NCI-H446 treated with DMSO at 0.1 percent for 48 hours (cell line): ENCODE data around the gene NBPF4.
"Not testable (repeated sequence)": the region's sequence is repeated elsewhere in the genome, so short reads cannot be mapped to it uniquely, and the experiment has no call there.

ENCODE experiments used
- DNase-seq: peaks from one replicate; lab custom pipeline; 2025; lab: John Stamatoyannopoulos, UW

Gene NBPF4

DNA sequence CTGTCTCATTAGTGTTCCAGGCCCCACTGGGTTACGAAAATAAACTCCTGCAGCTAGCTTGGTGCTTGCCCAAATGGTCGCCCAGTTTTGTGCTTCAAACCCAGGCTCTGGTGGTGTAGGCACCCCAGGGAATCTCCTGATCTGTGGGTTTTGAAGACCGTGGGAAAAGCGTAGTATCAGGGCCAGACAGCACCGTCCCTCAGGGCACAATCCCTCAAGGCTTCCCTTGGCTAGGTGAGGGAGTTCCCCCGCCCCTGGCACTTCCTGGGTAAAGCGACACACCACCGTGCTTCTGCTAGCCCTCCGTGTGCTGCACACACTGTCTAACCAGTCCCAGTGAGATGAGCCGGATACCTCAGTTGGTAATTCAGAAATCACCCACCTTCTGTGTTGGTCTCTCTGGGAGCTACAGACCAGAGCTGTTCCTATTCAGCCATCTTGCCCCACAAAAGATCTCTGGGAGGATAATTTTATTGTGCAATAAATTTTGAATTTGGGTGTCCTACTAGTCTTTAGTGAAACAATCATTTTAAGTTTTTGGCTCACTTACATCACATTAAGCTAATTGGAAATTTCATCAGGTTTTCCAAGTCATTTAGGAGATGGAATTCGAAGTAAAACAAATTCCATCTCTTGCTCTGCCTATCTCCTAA is 34.3 kb downstream of the NBPF4 start:
- no peak for DNase-seq

DNA sequence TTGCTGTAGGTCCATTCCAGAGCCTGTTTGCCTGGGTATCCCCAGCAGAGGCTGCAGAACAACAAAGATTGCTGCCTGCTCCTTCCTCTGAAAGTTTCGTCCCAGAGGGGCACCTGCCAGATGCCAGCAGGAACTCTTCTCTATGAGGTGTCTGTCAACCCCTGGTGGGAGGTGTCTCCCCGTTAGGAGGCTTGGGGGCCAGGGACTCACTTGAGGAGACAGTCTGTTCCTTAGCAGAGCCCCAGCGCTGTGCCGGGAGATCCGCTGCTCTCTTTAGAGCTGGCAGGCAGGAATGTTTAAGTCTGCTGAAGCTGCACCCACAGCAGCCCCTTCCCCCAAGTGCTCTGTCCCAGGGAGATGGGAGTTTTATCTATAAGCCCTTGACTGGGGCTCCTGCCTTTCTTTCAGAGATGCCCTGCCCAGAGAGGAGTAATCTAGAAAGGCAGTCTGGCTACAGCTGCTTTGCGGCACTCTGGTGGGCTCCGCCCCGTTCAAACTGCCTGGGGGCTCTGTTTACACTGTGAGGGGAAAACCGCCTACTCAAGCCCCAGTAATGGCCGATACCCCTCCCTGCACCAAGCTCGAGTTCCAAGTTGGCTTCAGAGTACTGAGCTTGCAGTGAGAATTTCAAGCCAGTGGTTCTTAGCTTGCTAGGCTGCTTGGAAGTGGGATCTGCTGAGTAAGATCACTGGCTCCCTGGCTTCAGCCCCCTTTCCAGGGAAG is 35.0 kb downstream of the NBPF4 start:
- no peak for DNase-seq

DNA sequence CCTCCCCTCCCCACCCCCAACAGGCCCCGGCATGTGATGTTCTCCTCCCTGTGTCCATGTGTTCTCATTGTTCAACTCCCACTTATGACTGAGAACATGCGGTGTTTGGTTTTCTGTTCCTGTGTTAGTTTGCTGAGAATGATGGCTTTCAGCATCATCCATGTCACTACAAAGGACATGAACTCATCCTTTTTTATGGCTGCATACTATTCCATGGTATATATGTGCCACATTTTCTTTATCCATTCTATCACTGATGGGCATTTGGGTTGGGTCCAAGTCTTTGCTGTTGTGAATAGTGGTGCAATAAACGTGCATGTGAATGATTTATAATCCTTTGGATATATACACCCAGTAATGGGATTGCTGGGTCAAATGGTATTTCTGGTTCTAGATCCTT is 40.3 kb downstream of the NBPF4 start:
- DNase-seq: not testable (repeated sequence)

DNA sequence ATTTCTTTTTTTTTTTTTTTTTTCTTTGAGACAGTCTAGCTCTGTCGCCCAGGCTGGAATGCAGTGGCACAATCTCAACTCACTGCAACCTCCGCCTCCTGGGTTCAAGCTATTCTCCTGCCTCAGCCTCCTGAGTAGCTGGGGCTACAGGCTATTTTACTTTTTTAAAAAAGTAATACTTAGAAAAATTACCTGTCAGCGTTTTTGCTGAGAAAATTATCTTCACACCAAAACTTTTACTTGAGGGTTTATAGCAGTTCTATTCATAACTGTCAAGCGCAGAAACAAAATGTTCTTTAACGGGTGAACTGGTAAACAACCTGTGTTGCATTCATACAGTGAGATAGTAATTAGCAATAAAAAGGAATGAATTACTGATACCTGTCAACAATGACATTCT is 42.2 kb downstream of the NBPF4 start:
- DNase-seq: no peak

DNA sequence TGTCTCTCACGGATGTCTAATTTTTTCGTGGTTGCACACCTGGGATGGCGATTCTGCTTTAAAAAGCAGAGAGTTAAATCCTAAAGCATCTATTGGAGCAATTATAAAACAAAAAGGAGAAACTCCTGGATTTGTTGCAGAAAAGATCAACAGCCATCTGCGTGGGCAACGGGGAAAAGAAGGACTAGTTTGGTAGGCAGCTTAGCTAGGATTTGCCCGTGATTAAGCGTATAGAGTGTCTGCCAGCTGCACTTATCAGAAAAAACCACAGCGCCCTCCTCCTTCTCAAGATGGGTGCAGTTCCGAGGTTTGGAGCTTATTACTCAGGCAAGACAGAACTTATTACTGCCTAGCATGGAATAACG is 43.2 kb downstream of the NBPF4 start:
- DNase-seq: peak; percentile 48

DNA sequence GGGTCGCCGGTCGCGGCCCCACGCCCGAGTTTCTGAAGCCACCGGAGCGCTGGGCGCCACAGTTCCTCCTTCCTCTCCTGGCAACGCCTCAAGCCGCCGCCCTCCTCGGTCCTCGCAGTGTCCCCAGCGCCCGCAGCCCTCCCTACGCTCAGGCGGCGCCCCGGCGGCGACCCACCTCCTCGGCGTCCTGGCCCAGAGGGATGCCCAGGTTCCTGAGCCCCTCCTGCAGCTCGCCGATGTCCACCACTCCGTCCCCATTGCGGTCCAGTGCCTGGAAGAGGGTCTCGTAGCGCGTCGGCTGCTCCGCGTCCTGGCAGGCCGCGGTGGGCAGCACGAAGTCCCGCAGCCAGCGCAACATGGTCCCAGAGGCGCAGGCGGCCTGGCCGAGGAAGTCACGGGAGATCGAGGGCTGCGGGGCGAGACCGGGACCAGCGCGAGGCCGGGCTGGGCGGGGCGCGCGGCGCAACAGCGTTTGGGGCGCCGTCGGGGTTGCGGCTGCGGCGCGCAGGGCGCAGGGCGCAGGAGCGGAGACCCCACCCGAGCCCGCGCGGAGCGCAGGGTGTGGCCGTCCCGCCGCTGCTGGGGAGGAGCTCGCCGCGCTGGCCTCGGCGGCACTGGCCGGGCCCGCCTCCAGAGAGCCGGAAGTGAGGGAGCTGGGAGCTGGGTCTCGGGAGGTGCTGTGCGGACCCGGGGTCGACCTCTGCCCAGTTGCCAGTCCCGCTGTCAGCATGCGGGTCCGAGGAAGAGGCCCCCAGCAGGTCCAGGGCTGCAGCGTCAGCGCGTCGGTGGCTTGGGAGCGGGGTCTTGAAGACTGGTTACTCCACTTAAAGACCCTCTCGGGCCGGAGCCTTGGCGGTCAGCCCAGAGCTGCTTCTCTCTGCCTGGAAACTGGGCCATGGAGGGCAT is 43.8 kb downstream of the NBPF4 start, which contains the start of gene SLC25A24:
SLC25A24 (minus strand) TSS at position 563 of the 906 bp plus-strand sequence; CDS start at position 358, 205 bp downstream.
- peak; percentile 57 for DNase-seq

DNA sequence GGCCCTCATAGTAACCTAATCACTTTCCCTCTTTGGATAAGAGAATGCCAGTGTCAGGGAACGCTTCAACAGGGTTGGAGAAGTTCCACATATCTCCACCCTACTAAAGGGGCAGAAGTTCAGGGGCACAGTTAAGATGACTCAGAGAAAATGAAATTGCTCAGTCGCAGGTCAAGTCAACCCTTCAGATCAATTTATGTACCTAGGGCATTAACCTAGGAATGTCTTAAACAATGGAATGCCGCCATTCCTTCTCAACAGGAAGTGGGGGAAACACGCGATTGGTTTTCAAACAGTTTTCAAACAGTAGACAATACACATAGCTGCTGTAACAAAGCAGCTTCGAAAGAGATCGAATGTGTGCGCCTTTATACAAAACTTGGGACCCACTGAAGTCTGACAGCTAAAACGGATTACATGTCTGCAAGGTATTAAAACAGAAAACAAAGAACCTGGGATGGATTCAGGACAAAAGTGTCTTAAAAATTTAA is 44.6 kb downstream of the NBPF4 start:
- no peak for DNase-seq

DNA sequence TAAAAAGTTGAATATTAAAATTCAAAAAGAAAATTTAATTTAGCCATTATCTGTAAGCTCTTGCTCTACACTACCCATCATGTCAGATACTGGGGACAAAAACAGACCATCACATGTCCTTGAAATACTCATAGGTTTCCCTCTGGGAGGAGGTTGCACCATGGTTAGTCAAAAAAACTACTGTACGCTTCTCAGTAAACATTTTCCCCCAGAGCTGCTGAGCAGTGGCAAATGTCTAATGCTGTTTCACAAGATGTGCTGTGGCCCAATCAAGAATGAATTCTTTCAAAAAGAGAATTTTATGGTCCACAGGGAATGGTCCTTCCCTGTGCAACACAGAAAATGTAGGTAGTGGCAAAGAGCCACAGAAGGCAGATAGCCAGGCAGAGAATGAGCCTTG is 49.8 kb downstream of the NBPF4 start:
- no peak for DNase-seq

DNA sequence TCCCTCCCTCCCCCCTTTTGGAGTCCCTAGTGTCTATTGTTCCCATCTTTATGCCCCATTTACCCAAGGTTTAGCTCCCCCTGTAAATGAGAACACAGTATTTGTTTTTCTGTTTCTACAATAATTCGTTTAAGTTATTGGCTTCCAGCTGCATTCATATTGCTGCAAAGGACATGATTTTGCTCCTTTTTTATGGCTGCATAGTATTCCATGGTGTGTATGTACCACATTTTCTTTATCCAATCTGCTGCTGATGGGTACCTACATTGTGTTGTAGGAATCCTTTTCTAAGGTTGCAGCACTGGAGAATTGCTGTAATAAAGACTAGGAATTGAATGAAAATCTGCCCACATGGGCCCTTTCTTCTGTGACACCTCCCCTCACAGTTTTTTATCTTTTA is 50.5 kb downstream of the NBPF4 start:
- DNase-seq: no peak

DNA sequence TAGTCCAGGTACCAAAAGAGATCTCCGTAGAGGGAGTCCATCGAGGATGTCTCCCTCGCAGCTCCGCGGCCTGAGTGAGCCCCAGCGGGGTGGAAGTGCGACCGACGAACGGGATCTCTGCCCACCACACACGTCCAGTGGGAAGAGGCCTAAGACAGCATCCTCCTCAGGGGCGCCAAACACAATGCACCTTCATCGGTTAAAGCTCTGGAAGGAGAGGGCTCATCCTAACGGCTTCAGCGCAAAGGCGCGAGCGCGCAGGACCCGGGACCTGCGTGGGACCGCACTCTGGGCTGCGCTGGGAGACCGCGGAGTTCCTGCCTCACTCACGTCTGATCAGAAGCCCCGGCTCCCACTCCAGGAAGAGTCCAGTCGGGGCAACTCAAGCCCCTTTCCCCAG is 51.3 kb downstream of the NBPF4 start:
- DNase-seq: no peak

DNA sequence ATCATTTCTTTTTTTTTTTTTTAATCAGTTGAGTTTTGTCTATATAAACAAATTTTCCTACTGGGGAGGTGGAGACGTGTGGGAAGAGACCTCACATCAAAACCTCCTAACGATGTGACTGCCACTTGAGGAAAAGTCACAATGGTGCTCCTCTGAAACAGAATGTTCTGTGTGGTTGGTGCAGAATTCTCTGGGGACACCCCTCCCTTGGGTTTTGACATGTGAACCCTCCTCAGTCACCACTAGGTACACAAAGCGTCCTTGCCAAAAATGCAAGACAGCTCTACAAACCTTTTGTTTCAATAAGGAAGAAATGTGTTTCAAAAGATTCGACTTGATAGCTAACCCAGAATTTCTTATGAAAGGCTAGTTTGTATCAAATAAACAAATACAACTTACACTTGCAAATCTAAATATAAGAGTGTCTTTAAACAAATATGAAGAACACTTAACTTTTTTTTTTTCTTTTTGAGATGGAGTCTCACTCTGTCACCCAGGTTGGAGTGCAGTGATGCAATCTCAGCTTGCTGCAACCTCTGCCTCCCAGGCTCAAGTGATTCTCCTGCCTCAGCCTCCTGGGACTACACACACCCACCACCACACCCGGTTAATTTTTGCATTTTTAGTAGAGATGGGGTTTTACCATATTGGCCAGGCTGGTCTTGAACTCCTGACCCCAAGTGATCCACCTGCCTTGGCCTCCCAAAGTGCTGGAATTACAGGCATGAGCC is 53.0 kb downstream of the NBPF4 start:
- DNase-seq: no peak

DNA sequence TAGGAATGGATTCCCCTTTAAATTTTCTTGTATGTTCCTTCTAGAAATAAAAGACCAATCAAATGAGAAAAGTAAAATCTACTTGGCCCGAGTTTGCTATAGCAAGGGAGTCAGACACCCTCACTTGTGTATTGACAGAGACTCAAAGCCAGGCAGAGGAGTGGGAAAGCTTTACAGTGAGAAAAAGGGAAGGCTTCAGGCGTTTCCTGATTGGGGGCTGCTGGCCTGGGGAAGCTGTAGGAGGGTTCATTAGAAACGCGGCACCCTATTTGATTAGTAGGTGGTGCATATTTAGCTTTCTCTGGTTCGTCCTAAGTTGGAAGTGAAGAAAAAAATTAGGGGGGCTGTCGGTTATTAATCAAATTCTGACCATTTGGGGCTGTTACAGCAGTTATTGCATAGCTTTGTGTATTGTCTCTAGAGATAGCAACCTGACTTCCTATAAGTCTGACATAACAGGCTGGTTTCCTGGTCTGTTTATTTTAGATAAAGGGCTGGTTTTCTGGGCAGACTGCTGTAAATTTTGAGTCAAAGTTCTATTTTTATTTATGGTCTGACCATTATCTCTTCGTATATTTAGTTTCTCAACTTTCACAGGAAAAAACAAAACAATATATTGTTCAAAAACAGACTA is 53.8 kb downstream of the NBPF4 start:
- DNase-seq: no peak

DNA sequence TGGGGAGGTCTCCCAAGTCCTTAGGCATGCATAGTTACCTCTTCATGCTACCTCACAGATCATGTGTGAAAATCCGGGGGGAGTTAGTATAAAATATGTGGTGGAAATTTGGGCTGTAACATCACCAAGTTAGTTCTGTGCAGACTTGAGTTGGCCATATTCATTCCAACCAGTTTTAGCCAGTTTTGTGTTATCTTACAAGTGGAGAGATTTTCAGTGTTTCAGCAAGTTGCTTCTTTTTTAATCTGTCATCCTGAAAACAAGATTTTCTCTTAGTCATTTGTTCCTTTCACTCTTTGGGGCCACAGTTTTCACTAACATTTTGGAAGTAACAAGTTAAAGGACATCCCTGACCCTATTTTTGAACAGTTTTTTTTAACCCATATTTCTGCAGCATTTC is 55.1 kb downstream of the NBPF4 start:
- no peak for DNase-seq

DNA sequence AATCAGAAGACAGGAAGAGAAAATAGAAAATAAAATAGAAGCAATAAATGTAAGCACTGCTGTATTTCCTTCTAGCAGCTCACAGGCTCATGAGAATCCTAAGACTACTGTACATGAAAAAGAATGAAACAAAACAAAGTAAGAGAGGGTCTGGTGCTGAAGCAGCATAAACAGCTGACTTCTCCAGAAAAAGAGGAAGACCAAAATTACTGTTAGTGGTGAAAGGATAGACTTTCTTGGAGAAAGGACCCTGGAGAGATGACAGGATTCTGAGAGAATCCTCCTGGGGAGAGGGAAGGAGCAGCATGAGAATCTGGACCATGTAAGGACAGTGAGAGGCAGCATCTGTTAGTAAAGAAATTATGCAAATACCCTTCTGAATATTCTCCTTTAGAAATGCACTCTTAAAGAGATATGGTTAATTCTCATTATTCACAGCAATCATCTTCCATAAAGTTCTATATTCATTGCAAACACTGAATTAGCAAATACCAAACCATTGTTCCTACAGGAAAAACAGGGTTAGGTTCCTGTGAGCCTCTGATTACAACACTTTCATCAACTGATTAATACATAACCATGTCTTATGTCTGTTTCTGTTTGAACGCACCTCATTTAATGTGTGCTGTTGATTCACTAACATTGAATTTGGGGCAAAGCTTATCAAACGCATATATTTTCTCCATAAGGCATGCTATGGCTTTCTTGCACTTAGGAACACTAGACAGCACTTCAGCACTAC is 60.7 kb downstream of the NBPF4 start:
- DNase-seq: no peak

DNA sequence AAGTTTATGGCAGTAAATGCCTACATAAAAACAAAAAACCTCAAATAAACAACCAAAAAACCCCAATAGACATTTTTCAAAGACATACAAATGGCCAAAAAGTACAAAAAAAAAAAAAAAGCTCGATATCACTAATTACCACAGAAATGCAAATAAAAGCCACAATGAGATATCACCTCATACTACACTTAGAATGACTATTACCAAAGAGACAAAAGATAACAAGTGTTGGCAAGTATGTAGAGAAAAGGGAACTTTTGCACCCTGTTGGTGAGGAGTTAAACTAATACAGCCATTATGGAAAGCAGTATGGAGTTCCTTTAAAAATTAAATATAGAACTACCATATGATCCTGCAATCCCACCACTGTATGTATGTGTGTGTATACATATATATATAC is 64.9 kb downstream of the NBPF4 start:
- no peak for DNase-seq
